DND-41 (cell line): ENCODE results near the gene EEF2K.

Source experiments
- EZH2 ChIP-seq: IDR thresholded peaks from 3 replicates; pipeline ENCODE4 v1.6.1; 2012; ENCODE audit warnings: borderline replicate concordance, low read depth, mild to moderate bottlenecking, moderate library complexity, low read length, inconsistent platforms; ENCODE audit not compliant: severe bottlenecking
- TF ChIP-seq, protein P1 (sequence below): IDR thresholded peaks from 2 replicates; pipeline ENCODE4 v1.5.1; 2012; ENCODE audit warnings: borderline replicate concordance, low read length, moderate library complexity, mild to moderate bottlenecking; ENCODE audit not compliant: poor library complexity, severe bottlenecking; ENCODE audit errors: extremely low read depth

DNA sequence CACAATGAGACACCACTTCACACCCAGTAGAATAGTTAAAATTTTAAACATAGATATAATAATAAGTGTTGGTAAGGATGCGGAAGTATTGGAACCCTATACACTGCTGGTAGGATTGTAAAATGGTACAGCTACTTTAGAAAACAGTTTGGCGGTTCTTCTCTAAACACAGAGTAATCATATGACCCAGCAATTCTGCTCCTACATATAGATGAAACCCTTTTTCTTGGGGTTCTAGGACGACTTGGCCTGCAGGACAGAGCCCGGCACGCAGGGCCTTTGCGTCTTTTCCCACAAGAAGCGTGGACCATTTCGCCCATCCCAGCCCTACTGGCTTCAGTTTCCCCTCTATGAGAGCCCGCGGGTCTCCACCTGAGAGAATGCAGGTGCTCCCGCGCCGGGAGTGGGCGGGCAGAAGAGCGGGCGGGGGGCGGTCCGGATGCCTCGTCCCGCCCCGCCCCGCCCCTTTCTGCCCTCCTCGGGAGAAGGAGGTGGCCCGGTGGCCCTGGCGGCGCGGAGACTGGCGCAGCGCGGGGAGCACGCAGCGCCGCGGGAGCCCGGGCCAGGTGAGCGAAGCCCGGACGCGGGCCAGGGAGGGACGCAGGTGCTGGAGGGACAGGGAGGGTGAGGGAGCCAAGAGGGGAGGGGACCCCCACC, 44.0 kb upstream of the EEF2K start, which contains the start of gene SDR42E2:
- TF ChIP-seq, protein P1, sequence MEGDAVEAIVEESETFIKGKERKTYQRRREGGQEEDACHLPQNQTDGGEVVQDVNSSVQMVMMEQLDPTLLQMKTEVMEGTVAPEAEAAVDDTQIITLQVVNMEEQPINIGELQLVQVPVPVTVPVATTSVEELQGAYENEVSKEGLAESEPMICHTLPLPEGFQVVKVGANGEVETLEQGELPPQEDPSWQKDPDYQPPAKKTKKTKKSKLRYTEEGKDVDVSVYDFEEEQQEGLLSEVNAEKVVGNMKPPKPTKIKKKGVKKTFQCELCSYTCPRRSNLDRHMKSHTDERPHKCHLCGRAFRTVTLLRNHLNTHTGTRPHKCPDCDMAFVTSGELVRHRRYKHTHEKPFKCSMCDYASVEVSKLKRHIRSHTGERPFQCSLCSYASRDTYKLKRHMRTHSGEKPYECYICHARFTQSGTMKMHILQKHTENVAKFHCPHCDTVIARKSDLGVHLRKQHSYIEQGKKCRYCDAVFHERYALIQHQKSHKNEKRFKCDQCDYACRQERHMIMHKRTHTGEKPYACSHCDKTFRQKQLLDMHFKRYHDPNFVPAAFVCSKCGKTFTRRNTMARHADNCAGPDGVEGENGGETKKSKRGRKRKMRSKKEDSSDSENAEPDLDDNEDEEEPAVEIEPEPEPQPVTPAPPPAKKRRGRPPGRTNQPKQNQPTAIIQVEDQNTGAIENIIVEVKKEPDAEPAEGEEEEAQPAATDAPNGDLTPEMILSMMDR: no peak
- TF ChIP-seq EZH2: no peak
